HAP-1 (cell line): ENCODE results near the gene CNTN5.

Source experiments
- DNase-seq, 2 experiments: peaks; one replicate each; pipeline ENCODE4 v3.0.0-alpha.2; 2016 to 2020; ENCODE audit warnings: low spot score in 2 of 2
- H3K27me3 ChIP-seq: fragments of 250-450 bp; sonication (Bioruptor Pico); 2 replicates; pipeline ENCODE4 v1.5.1; 2020; ENCODE audit warnings: low read depth, mild to moderate bottlenecking, moderate library complexity
- H3K36me3 ChIP-seq: fragments of 250-450 bp; sonication (Bioruptor Pico); replicated peaks from 2 replicates; pipeline ENCODE4 v1.5.1; 2020; ENCODE audit warnings: mild to moderate bottlenecking
- H3K4me1 ChIP-seq: fragments of 250-450 bp; sonication (Bioruptor Pico); 2 replicates; pipeline ENCODE4 v1.5.1; 2020; ENCODE audit warnings: mild to moderate bottlenecking
- H3K4me3 ChIP-seq: fragments of 250-450 bp; sonication (Bioruptor Pico); 2 replicates; pipeline ENCODE4 v1.5.1; 2020; ENCODE audit warnings: mild to moderate bottlenecking, moderate library complexity
- H3K9me3 ChIP-seq: fragments of 250-450 bp; sonication (Bioruptor Pico); 2 replicates; pipeline ENCODE4 v1.5.1; 2020; ENCODE audit warnings: mild to moderate bottlenecking, moderate library complexity
- in situ Hi-C: fragments of 300-500 bp; cut with MboI; formaldehyde crosslinking; loops from 3 replicates; pipeline ENCODE4 v1.14.3; 2020; ENCODE audit warnings: low sequenced_read_pairs, inconsistent platforms, mixed read lengths

Gene CNTN5

DNA sequence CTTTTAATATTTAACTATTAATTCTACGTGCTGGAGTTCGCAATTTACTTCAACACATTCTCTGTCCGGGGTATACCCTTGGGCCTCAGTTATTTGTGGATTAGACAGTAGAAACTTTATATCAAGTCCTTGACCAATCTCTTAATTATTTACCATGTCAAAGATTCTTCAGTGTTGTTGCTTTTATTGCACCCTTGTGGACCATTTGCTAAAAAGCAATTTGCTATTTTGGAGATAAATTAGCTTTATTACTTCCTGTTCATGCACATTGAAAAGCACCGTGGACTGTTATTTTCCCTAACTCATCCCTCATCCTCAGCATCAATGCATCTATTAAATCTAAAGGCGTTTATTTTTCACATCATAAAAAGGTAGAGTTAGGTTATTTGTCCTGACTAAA is 609.9 kb downstream of the CNTN5 start:
- in situ Hi-C loops: no loop called here
- Histone ChIP-seq H3K4me3 (no peak overlapping the region), H3K4me1 (no peaks in the 10 kb centered on the region), H3K9me3 (no peaks in the 10 kb centered on the region), H3K36me3 (no peaks in the 10 kb centered on the region), H3K27me3 (no peaks in the 10 kb centered on the region)
- no peak for DNase-seq

DNA sequence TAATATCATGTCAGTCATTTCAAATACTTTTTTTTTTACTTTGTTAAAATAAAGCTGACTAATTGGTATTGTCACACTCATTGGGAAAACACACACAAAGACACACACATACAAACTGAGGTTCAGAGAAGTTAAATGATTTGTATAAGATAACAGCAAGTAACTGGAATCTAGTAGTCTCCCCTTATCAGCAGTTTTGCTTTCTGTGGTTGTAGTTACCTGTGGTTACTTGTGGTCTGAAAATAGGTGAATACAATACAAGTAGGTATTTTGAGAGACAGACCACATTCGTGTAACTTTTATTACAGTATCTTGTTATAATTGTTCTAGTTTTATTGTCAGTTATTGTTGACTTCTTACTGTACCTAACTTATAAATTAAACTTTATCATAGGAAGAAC is 610.9 kb downstream of the CNTN5 start:
- DNase-seq: no peak
- no peaks in the 10 kb centered on the region for H3K9me3 ChIP-seq
- no peaks in the 10 kb centered on the region for H3K27me3 ChIP-seq
- in situ Hi-C loops: no loop called here
- no peaks in the 10 kb centered on the region for H3K4me1 ChIP-seq
- no peaks in the 10 kb centered on the region for H3K36me3 ChIP-seq
- no peak overlapping the region for H3K4me3 ChIP-seq

GRCh38 chr11:99632969-99633368 is 612.2 kb downstream of the CNTN5 start:
- Histone ChIP-seq H3K36me3 (no peaks in the 10 kb centered on the region), H3K27me3 (no peaks in the 10 kb centered on the region), H3K9me3 (no peaks in the 10 kb centered on the region), H3K4me1 (no peaks in the 10 kb centered on the region), H3K4me3 (no peak overlapping the region)
- no peak for DNase-seq
- in situ Hi-C loops: no loop called here

DNA sequence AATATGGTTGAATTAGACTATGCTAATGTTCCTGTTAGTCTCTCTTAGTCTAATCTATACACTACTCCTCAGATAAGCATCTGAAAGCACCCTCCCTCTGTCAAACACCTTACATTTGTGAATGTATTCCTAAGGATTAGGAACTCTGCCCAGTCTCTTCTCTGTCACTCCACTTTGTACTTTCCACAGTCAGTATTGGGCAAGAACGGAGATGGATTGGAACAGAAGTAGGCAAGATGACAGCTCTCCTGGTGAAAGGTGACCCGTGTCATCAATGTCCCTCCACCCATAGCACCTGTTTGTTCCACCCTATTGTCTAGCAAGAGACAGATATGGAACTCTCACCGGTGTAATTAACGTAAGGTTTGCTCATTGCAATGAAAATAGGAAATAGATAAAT is 613.8 kb downstream of the CNTN5 start:
- no peaks in the 10 kb centered on the region for H3K36me3 ChIP-seq
- H3K4me3 ChIP-seq: no peak overlapping the region
- no peaks in the 10 kb centered on the region for H3K27me3 ChIP-seq
- no peaks in the 10 kb centered on the region for H3K4me1 ChIP-seq
- no peak for DNase-seq
- no peaks in the 10 kb centered on the region for H3K9me3 ChIP-seq
- in situ Hi-C loops: no loop called here

- H3K4me3 ChIP-seq: no peak overlapping the region
- H3K36me3 ChIP-seq: no peaks in the 10 kb centered on the region
- no peaks in the 10 kb centered on the region for H3K27me3 ChIP-seq
- in situ Hi-C loops: no loop called here
- H3K9me3 ChIP-seq: no peaks in the 10 kb centered on the region
- no peak for DNase-seq
- no peaks in the 10 kb centered on the region for H3K4me1 ChIP-seq
Measured at GRCh38 chr11:99638073-99638553, 617.4 kb downstream of the CNTN5 start.

DNA sequence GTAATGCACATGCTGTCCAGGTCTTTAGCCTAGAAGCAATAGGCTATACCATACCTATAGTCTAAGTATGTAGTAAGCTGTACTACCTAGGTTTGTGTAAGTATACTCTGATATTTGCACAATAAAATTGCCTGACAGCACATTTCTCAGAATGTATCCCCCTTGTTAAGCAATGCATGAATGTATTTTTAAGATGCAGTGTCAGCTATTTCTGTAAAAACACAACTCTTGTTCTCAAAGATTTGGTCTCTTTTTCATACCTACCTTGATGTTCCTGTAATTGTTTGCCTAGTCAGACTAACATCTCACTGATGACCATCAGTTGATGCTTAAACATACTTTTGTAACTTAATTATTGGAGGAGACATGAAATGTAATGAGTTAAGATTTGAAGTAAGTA is 619.9 kb downstream of the CNTN5 start:
- H3K4me1 ChIP-seq: no peaks in the 10 kb centered on the region
- in situ Hi-C loops: no loop called here
- H3K27me3 ChIP-seq: no peaks in the 10 kb centered on the region
- H3K4me3 ChIP-seq: no peak overlapping the region
- no peaks in the 10 kb centered on the region for H3K9me3 ChIP-seq
- DNase-seq: no peak
- H3K36me3 ChIP-seq: no peaks in the 10 kb centered on the region

- H3K4me1 ChIP-seq: no peaks in the 10 kb centered on the region
- H3K27me3 ChIP-seq: no peaks in the 10 kb centered on the region
Measured at GRCh38 chr11:99645934-99646333, 625.2 kb downstream of the CNTN5 start.

GRCh38 chr11:99670067-99670676 is 649.4 kb downstream of the CNTN5 start:
- Histone ChIP-seq H3K4me3 (no peak overlapping the region), H3K27me3 (no peaks in the 10 kb centered on the region), H3K36me3 (no peaks in the 10 kb centered on the region), H3K9me3 (no peaks in the 10 kb centered on the region), H3K4me1 (no peaks in the 10 kb centered on the region)
- in situ Hi-C loops: no loop called here
- DNase-seq: no peak

More at GRCh38 chr11:99645934-99646333, 625.2 kb downstream of the CNTN5 start:
- Histone ChIP-seq H3K36me3 (no peaks in the 10 kb centered on the region), H3K9me3 (no peaks in the 10 kb centered on the region), H3K4me3 (no peak overlapping the region)
- in situ Hi-C loops: no loop called here
- DNase-seq: no peak

DNA sequence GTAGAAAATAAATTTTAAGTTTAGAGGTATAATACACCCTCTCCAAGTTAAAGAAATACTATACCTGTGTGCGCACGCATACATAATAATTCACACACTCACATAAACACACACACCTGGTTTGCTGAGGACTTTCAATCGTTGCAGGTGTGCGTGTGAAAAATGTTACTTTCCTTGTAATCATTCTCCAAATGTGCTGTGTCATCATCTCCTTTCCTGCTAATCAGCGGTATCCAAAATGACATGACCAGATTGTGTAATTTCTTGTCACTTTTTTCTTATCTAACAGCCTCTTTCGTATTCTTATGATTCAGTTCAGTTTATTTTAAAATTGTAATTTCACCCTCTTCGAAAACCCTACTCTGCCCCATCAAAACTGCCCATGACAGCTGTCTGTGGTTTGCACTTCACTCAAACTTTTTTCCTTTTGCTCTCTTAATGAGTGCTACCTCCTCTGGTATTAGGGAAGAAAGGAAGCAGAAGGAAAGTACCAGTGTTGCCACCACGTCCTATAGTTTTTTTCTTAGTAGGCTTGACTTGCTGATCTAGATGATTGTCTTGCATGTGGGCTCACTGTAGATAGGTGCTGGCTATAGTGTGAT is 651.2 kb downstream of the CNTN5 start:
- H3K9me3 ChIP-seq: no peaks in the 10 kb centered on the region
- no peak for DNase-seq
- H3K36me3 ChIP-seq: no peaks in the 10 kb centered on the region
- no peaks in the 10 kb centered on the region for H3K4me1 ChIP-seq
- in situ Hi-C loops: no loop called here
- no peak overlapping the region for H3K4me3 ChIP-seq
- H3K27me3 ChIP-seq: no peaks in the 10 kb centered on the region

DNA sequence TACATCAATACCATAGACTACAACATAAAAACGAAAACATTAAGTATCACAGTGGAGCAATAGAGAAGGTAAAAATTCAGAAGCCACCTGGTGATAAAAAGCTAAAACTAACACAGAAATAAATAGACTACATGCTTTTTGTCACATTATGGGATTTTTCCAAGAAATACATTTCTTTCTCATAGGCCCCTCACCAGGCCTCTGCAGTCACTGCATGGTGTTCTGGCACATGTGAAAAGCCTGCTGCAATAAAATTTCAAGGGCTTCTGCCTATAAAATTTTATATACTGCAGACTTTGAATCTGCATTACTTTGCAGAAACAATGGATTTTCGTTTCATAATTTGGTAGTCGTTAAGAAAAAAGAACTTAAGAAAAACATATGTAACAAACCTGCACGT is 655.5 kb downstream of the CNTN5 start:
- H3K4me3 ChIP-seq: no peak overlapping the region
- no peaks in the 10 kb centered on the region for H3K36me3 ChIP-seq
- no peaks in the 10 kb centered on the region for H3K27me3 ChIP-seq
- H3K4me1 ChIP-seq: no peaks in the 10 kb centered on the region
- H3K9me3 ChIP-seq: no peaks in the 10 kb centered on the region
- in situ Hi-C loops: no loop called here
- no peak for DNase-seq

DNA sequence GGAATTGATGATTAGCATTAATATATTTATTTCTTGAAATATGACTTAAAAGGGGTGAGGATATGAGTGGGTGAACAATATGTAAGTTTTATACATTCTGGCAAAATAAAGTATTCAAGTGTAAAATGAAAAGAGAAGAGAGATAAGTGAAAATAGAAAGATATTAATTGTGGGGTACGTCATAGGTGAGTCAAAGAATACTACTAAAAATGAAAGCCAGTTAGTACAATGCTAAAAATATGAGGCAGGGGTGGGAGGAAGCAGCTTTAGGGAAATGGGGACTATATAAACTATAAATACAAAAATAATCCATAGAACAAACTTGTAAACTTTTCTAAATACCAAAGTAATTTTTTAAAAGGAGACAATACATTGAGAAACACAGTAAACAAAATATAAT is 661.4 kb downstream of the CNTN5 start:
- Histone ChIP-seq H3K4me1 (no peaks in the 10 kb centered on the region), H3K36me3 (no peaks in the 10 kb centered on the region), H3K9me3 (no peaks in the 10 kb centered on the region), H3K27me3 (no peaks in the 10 kb centered on the region), H3K4me3 (no peak overlapping the region)
- in situ Hi-C loops: no loop called here
- no peak for DNase-seq

GRCh38 chr11:99682646-99683045 is 661.9 kb downstream of the CNTN5 start:
- Histone ChIP-seq H3K27me3 (no peaks in the 10 kb centered on the region), H3K4me1 (no peaks in the 10 kb centered on the region), H3K36me3 (no peaks in the 10 kb centered on the region), H3K4me3 (no peak overlapping the region), H3K9me3 (no peaks in the 10 kb centered on the region)
- in situ Hi-C loops: no loop called here
- no peak for DNase-seq

DNA sequence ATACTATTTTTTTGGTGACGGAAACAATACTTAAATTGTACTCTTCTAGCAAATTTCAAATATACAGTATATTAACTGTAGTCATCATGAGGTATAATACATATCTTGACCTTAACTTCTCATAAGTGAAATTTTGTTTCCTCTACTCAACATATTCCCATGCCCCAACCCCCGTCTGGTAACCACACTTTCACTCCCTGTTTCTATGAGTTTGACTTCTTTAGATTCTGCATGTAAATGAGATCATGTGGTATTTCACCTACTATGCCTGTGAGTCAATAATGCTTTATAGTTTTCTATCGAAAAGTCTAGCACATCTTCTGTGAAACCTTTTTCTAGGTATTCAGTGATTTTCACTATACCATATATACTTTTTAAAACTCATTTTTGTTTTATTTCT is 663.2 kb downstream of the CNTN5 start:
- no peak for DNase-seq
- Histone ChIP-seq H3K27me3 (no peaks in the 10 kb centered on the region), H3K4me1 (no peaks in the 10 kb centered on the region), H3K4me3 (no peak overlapping the region), H3K36me3 (no peaks in the 10 kb centered on the region), H3K9me3 (no peaks in the 10 kb centered on the region)
- in situ Hi-C loops: no loop called here

DNA sequence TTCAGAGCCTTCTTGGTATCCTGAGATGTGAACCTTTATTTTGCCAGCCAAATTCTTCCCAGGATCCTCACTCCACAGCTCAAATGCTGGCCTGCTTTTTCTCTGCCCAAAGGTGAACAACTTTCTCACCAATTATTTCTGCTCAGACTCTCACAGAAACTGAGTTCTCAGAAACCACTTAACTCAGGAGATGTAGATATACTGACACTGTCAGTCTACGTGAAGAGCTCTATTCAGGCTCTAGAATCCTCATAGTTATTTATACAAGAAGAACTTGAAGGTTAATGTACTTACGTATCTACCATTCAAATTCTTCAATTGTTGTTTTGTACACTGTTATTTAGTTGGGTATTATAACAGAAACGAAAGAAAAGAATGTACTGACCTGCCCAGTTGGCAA is 666.1 kb downstream of the CNTN5 start:
- Histone ChIP-seq H3K9me3 (no peaks in the 10 kb centered on the region), H3K27me3 (no peaks in the 10 kb centered on the region), H3K4me3 (no peak overlapping the region), H3K36me3 (no peaks in the 10 kb centered on the region), H3K4me1 (no peaks in the 10 kb centered on the region)
- no peak for DNase-seq
- in situ Hi-C loops: no loop called here

- H3K4me3 ChIP-seq: no peak overlapping the region
- DNase-seq: no peak
Measured at GRCh38 chr11:99687320-99687719, 666.6 kb downstream of the CNTN5 start.

More at GRCh38 chr11:99687320-99687719, 666.6 kb downstream of the CNTN5 start:
- no peaks in the 10 kb centered on the region for H3K4me1 ChIP-seq
- no peaks in the 10 kb centered on the region for H3K9me3 ChIP-seq
- H3K36me3 ChIP-seq: no peaks in the 10 kb centered on the region
- in situ Hi-C loops: no loop called here
- no peaks in the 10 kb centered on the region for H3K27me3 ChIP-seq
